NCI-H1048 (cell line): ENCODE data around the gene TMEM164.

Experiments
- DNase-seq: peaks from one replicate; lab custom pipeline; 2025; lab: John Stamatoyannopoulos, UW

Gene TMEM164

GRCh38 chrX:110081320-110081719 is 78.4 kb downstream of the TMEM164 start:
- DNase-seq: no peak

- DNase-seq: no peak
These were observed 78.8 kb downstream of the TMEM164 start for GRCh38 chrX:110081740-110082139.

- no peak for DNase-seq
These were observed 79.2 kb downstream of the TMEM164 start for GRCh38 chrX:110082161-110082560.

- DNase-seq: no peak
These were observed 83.4 kb downstream of the TMEM164 start for GRCh38 chrX:110086162-110086915.

- no peak for DNase-seq
These were observed 84.1 kb downstream of the TMEM164 start for GRCh38 chrX:110086916-110087484.

- DNase-seq: no peak
These were observed 84.8 kb downstream of the TMEM164 start for GRCh38 chrX:110087485-110088356.

- no peak for DNase-seq
These were observed 86.9 kb downstream of the TMEM164 start for GRCh38 chrX:110089656-110090403.

- DNase-seq: no peak
These were observed 95.0 kb downstream of the TMEM164 start for GRCh38 chrX:110097920-110098319.

GRCh38 chrX:110103344-110103743 is 100.4 kb downstream of the TMEM164 start:
- DNase-seq: no peak

- DNase-seq: no peak
These were observed 101.2 kb downstream of the TMEM164 start for GRCh38 chrX:110104078-110104477.

GRCh38 chrX:110108381-110108821 is 105.5 kb downstream of the TMEM164 start:
- no peak for DNase-seq

- no peak for DNase-seq
These were observed 111.4 kb downstream of the TMEM164 start for GRCh38 chrX:110114260-110114776.

GRCh38 chrX:110116066-110116980 is 113.4 kb downstream of the TMEM164 start:
- DNase-seq: no peak

GRCh38 chrX:110118530-110118929 is 115.6 kb downstream of the TMEM164 start:
- DNase-seq: no peak

GRCh38 chrX:110119480-110119879 is 116.6 kb downstream of the TMEM164 start:
- no peak for DNase-seq

- DNase-seq: no peak
These were observed 117.1 kb downstream of the TMEM164 start for GRCh38 chrX:110120025-110120424.

- DNase-seq: no peak
These were observed 120.4 kb downstream of the TMEM164 start for GRCh38 chrX:110123331-110123782.

- no peak for DNase-seq
These were observed 122.7 kb downstream of the TMEM164 start for GRCh38 chrX:110125446-110126162.

GRCh38 chrX:110131031-110131430 is 128.1 kb downstream of the TMEM164 start:
- DNase-seq: no peak
